Measurements from ENCODE around the gene C11orf68. TPM values are rescaled to one million over a fixed set of nuclear protein-coding genes. Genes with fewer than 3 reads are reported as not detected.

Gene C11orf68
- total and polyA plus RNA-seq, 2 of the 8 experiments (the other 6 are each of a cell fraction or from before 2014, with no cell fraction given): 24.0 to 51.2 TPM

- TF ChIP-seq, protein P1, sequence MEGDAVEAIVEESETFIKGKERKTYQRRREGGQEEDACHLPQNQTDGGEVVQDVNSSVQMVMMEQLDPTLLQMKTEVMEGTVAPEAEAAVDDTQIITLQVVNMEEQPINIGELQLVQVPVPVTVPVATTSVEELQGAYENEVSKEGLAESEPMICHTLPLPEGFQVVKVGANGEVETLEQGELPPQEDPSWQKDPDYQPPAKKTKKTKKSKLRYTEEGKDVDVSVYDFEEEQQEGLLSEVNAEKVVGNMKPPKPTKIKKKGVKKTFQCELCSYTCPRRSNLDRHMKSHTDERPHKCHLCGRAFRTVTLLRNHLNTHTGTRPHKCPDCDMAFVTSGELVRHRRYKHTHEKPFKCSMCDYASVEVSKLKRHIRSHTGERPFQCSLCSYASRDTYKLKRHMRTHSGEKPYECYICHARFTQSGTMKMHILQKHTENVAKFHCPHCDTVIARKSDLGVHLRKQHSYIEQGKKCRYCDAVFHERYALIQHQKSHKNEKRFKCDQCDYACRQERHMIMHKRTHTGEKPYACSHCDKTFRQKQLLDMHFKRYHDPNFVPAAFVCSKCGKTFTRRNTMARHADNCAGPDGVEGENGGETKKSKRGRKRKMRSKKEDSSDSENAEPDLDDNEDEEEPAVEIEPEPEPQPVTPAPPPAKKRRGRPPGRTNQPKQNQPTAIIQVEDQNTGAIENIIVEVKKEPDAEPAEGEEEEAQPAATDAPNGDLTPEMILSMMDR (IDR thresholded peaks at IDR 0.05; ENCODE audit: control extremely low read depth in 1 of 3, insufficient read depth in 1 of 3, low read depth in 1 of 3, low read length in 3 of 3): no peak
- TF ChIP-seq SP4 (IDR thresholded peaks at IDR 0.05; ENCODE audit: low read length): peak; percentile 93
- no peak for TF ChIP-seq JUN (IDR thresholded peaks at IDR 0.05; ENCODE audit: low read depth, low read length)
- peak; percentile 46 to 58 for TF ChIP-seq POLR2A (IDR thresholded peaks at IDR 0.05; ENCODE audit: control extremely low read depth in 1 of 2, low read depth in 2 of 2, low read length in 2 of 2)
- TF ChIP-seq TCF12 (IDR thresholded peaks at IDR 0.05; ENCODE audit: low read depth, low read length): peak; percentile 38; the same call in 1 of the 2 replicates
- TF ChIP-seq, protein P2, sequence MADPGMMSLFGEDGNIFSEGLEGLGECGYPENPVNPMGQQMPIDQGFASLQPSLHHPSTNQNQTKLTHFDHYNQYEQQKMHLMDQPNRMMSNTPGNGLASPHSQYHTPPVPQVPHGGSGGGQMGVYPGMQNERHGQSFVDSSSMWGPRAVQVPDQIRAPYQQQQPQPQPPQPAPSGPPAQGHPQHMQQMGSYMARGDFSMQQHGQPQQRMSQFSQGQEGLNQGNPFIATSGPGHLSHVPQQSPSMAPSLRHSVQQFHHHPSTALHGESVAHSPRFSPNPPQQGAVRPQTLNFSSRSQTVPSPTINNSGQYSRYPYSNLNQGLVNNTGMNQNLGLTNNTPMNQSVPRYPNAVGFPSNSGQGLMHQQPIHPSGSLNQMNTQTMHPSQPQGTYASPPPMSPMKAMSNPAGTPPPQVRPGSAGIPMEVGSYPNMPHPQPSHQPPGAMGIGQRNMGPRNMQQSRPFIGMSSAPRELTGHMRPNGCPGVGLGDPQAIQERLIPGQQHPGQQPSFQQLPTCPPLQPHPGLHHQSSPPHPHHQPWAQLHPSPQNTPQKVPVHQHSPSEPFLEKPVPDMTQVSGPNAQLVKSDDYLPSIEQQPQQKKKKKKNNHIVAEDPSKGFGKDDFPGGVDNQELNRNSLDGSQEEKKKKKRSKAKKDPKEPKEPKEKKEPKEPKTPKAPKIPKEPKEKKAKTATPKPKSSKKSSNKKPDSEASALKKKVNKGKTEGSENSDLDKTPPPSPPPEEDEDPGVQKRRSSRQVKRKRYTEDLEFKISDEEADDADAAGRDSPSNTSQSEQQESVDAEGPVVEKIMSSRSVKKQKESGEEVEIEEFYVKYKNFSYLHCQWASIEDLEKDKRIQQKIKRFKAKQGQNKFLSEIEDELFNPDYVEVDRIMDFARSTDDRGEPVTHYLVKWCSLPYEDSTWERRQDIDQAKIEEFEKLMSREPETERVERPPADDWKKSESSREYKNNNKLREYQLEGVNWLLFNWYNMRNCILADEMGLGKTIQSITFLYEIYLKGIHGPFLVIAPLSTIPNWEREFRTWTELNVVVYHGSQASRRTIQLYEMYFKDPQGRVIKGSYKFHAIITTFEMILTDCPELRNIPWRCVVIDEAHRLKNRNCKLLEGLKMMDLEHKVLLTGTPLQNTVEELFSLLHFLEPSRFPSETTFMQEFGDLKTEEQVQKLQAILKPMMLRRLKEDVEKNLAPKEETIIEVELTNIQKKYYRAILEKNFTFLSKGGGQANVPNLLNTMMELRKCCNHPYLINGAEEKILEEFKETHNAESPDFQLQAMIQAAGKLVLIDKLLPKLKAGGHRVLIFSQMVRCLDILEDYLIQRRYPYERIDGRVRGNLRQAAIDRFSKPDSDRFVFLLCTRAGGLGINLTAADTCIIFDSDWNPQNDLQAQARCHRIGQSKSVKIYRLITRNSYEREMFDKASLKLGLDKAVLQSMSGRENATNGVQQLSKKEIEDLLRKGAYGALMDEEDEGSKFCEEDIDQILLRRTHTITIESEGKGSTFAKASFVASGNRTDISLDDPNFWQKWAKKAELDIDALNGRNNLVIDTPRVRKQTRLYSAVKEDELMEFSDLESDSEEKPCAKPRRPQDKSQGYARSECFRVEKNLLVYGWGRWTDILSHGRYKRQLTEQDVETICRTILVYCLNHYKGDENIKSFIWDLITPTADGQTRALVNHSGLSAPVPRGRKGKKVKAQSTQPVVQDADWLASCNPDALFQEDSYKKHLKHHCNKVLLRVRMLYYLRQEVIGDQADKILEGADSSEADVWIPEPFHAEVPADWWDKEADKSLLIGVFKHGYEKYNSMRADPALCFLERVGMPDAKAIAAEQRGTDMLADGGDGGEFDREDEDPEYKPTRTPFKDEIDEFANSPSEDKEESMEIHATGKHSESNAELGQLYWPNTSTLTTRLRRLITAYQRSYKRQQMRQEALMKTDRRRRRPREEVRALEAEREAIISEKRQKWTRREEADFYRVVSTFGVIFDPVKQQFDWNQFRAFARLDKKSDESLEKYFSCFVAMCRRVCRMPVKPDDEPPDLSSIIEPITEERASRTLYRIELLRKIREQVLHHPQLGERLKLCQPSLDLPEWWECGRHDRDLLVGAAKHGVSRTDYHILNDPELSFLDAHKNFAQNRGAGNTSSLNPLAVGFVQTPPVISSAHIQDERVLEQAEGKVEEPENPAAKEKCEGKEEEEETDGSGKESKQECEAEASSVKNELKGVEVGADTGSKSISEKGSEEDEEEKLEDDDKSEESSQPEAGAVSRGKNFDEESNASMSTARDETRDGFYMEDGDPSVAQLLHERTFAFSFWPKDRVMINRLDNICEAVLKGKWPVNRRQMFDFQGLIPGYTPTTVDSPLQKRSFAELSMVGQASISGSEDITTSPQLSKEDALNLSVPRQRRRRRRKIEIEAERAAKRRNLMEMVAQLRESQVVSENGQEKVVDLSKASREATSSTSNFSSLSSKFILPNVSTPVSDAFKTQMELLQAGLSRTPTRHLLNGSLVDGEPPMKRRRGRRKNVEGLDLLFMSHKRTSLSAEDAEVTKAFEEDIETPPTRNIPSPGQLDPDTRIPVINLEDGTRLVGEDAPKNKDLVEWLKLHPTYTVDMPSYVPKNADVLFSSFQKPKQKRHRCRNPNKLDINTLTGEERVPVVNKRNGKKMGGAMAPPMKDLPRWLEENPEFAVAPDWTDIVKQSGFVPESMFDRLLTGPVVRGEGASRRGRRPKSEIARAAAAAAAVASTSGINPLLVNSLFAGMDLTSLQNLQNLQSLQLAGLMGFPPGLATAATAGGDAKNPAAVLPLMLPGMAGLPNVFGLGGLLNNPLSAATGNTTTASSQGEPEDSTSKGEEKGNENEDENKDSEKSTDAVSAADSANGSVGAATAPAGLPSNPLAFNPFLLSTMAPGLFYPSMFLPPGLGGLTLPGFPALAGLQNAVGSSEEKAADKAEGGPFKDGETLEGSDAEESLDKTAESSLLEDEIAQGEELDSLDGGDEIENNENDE (IDR thresholded peaks at IDR 0.05; ENCODE audit: insufficient replicate concordance, low read length): no peak
- TF ChIP-seq, protein P3, sequence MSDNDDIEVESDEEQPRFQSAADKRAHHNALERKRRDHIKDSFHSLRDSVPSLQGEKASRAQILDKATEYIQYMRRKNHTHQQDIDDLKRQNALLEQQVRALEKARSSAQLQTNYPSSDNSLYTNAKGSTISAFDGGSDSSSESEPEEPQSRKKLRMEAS (IDR thresholded peaks at IDR 0.05): peak; percentile 80
- TF ChIP-seq, protein P4, sequence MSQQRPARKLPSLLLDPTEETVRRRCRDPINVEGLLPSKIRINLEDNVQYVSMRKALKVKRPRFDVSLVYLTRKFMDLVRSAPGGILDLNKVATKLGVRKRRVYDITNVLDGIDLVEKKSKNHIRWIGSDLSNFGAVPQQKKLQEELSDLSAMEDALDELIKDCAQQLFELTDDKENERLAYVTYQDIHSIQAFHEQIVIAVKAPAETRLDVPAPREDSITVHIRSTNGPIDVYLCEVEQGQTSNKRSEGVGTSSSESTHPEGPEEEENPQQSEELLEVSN (IDR thresholded peaks at IDR 0.05): peak; percentile 88
Measured at GRCh38 chr11:65919141-65919572, 295 bp upstream of the C11orf68 start, which contains the start of gene DRAP1 (continued).
